Activated T-helper 17 cell treated with anti-CD3 and anti-CD28 coated beads, Interleukin-2, amount 50 U/mL, for 72 hours (primary cell): Measurements from ENCODE around the gene ST7. TPM values are rescaled to one million over a fixed set of nuclear protein-coding genes. Genes with fewer than 3 reads are reported as not detected.

Experiments used
- ATAC-seq: fragments of 150-1000 bp; cut with Tn5 transposase; replicated peaks from 2 replicates; pipeline ENCODE4 v1.10.0; 2021; ENCODE audit warnings: mild to moderate bottlenecking, moderate library complexity
- H3K27ac Mint-ChIP-seq: one replicate; pipeline ENCODE4 v1.8.0; 2022; ENCODE audit warnings: mixed read lengths
- H3K27me3 Mint-ChIP-seq: one replicate; pipeline ENCODE4 v1.8.0; 2022; ENCODE audit warnings: mixed read lengths
- H3K36me3 Mint-ChIP-seq: one replicate; pipeline ENCODE4 v1.8.0; 2022; ENCODE audit warnings: low read depth, mild to moderate bottlenecking, mixed read lengths
- H3K4me1 Mint-ChIP-seq: one replicate; pipeline ENCODE4 v1.8.0; 2022; ENCODE audit warnings: mixed read lengths
- H3K4me3 Mint-ChIP-seq: one replicate; pipeline ENCODE4 v1.8.0; 2022; ENCODE audit warnings: mild to moderate bottlenecking, mixed read lengths
- H3K9me3 Mint-ChIP-seq: one replicate; pipeline ENCODE4 v1.8.0; 2022; ENCODE audit warnings: mixed read lengths
- total RNA-seq, 2 donors: library from RNA; stranded (reverse); gene quantifications; one replicate each; pipeline ENCODE4 v1.2.3, GENCODE V29; 2022

Gene ST7
- total RNA-seq, 2 donors from 2014 or later, result 12.5 to 14.4 TPM

DNA sequence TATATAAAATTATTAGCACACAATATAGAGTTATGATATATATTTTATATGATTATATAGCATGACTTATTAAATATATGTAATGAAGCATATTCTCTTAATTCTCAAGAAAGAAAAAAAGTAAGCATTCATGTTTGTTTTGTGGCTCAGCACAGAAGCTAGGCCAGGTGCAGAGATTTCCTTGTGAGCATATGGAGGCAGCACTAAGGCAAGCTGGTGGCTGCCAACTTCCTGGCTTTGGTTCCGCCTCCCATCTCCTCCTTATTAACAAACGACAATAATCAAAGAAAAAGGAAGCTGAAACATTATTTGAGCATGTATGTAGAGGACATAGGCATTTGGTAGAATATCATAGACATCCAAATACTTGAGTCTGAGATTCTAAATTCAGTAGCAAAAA is 130.3 kb downstream of the ST7 start:
- Mint-ChIP-seq H3K27ac (no peak overlapping the region), H3K36me3 (no peaks in the 10 kb centered on the region), H3K4me1 (peaks cover 8% of the 10 kb centered on the region), H3K9me3 (no peaks in the 10 kb centered on the region), H3K27me3 (no peaks in the 10 kb centered on the region), H3K4me3 (no peak overlapping the region)
- no peak for ATAC-seq

DNA sequence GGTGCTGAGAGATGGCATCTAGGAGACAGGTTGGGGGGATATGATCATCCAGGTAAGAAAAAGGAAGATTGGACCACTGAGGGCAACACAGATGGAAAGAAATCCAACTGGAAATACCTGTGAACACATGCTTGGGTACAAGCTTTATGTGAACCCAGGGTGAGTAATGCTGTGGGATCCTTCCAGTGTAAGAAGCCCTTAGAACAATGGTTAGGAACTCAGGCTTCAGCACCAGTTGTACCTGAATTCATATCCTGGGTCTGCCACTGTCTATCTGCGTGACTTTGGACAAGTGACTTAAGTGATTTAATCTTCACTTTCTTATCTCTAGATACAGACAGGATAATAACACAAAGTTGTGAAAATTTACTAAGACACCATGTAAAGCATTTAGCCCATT is 131.0 kb downstream of the ST7 start:
- ATAC-seq, result no peak
- Mint-ChIP-seq H3K4me3 (no peak overlapping the region), H3K9me3 (no peaks in the 10 kb centered on the region), H3K36me3 (no peaks in the 10 kb centered on the region), H3K27ac (no peak overlapping the region), H3K4me1 (peaks cover 8% of the 10 kb centered on the region), H3K27me3 (no peaks in the 10 kb centered on the region)

DNA sequence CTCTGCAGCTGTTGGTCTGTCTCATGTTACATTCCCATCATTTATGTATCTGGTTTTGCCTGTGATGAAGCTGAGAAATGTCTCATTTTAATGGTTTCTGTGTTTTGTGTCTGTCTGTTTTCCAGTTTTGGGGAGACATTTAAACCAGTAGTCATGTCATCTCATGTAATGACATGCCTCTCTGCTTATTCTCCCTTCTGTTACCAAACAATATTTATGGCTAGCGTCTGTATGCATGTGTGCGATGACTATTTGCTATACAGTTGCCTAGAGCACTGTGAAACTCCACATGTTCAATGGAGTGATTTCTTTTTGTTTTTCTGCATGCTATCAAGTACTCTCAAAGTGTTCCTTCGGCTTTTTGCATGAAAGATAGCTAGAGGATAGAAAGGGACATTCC is 132.0 kb downstream of the ST7 start:
- H3K4me1 Mint-ChIP-seq, result peaks cover 8% of the 10 kb centered on the region

DNA sequence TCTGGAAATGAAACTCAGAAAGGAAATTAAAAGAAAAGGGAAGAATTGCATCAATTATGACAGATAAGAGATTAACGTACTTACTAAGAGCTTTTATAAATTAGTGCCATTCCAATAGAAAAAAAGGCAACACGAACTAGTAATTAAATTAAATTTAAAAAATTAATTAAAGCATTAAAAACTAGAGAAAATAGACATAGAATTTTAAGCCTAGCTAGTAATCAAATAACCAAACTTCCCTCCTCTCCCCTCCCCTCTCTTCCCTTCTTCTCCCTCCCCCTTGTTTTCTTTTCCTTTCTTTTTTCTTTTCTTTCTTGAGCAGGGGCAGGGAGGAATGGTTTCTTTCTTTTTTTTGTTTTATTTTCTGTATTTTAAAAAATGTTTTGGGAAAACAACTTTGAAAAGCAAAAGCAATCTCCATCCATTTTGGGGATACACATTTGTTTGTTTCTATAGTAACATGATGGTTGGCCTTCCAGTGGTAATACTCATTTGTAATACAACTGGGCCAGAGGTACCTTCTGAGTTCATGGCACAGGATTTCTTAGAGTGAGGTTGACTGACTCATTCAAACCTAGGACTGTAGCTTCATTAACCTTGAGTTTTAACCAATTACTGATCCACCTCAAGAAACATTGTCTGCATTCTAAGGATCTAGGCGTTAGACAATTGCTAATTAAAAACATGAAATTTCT is 132.6 kb downstream of the ST7 start:
- Mint-ChIP-seq H3K4me3 (no peak overlapping the region), H3K27me3 (no peaks in the 10 kb centered on the region), H3K27ac (no peak overlapping the region), H3K4me1 (peaks cover 8% of the 10 kb centered on the region), H3K36me3 (no peaks in the 10 kb centered on the region), H3K9me3 (no peaks in the 10 kb centered on the region)
- ATAC-seq, result peak; percentile 49

More for the DNA sequence above, 132.0 kb downstream of the ST7 start:
- no peaks in the 10 kb centered on the region for H3K27me3 Mint-ChIP-seq
- H3K9me3 Mint-ChIP-seq, result no peaks in the 10 kb centered on the region
- H3K4me3 Mint-ChIP-seq, result no peak overlapping the region
- no peaks in the 10 kb centered on the region for H3K36me3 Mint-ChIP-seq
- no peak overlapping the region for H3K27ac Mint-ChIP-seq
- no peak for ATAC-seq

DNA sequence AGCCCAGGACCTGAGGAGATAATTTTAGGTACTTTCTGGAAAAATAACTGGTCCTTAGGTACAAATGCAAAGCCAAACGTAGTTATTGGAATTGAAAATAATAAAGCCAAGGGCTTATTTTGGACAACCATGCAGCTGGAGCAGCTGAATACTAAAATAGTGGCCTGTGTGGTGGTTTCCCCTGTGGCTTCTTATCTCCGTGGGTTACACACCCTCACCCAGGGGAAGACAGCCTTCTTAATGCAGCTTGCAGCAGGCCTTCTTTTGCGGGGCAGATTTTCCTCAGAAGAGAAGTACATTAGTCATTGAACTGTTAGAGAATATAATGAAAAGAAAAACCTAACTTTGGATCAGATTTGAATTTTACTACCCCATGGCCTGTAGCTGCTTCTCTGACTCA is 133.5 kb downstream of the ST7 start:
- peaks cover 8% of the 10 kb centered on the region for H3K4me1 Mint-ChIP-seq
- H3K27ac Mint-ChIP-seq, result no peak overlapping the region
- H3K9me3 Mint-ChIP-seq, result no peaks in the 10 kb centered on the region
- H3K36me3 Mint-ChIP-seq, result no peaks in the 10 kb centered on the region
- ATAC-seq, result peak; percentile 28
- no peaks in the 10 kb centered on the region for H3K27me3 Mint-ChIP-seq
- no peak overlapping the region for H3K4me3 Mint-ChIP-seq

DNA sequence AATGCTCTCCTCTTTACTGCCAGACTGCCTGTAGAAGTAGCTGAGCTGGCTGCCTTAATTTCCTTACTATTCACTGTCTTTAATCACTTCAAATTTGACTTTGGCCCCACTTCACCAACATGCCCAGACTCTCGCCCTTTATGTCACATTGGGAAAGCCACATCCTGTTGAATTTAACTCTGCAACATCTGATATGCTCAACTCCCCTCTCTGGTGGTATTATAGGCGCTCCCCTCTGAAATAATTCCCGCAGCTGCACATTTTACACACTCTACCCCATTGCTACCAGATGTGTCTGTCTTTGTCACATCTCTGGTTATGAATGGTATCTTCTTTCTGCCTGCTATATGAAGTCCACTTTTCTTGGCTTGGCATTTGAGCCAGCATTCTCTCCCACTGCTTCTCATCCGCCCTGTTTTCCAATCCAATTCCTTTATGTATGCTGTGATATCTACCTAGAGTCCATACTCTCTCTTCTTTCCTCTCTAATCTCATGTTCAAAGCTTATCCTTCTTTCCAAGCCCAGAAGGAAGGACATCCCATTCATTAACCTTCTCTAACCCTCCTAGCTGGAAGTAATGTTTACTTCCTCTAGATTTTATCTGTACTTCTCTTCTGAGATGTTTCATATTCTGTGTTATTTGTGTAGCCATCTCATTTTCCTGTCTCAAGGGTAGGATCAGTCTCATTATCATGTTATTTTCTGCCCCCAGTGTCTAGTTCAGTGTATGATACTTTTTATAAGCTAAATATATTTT is 134.5 kb downstream of the ST7 start:
- ATAC-seq, result no peak
- Mint-ChIP-seq H3K9me3 (no peaks in the 10 kb centered on the region), H3K4me1 (peaks cover 8% of the 10 kb centered on the region), H3K27me3 (no peaks in the 10 kb centered on the region), H3K4me3 (no peak overlapping the region), H3K27ac (no peak overlapping the region), H3K36me3 (no peaks in the 10 kb centered on the region)

DNA sequence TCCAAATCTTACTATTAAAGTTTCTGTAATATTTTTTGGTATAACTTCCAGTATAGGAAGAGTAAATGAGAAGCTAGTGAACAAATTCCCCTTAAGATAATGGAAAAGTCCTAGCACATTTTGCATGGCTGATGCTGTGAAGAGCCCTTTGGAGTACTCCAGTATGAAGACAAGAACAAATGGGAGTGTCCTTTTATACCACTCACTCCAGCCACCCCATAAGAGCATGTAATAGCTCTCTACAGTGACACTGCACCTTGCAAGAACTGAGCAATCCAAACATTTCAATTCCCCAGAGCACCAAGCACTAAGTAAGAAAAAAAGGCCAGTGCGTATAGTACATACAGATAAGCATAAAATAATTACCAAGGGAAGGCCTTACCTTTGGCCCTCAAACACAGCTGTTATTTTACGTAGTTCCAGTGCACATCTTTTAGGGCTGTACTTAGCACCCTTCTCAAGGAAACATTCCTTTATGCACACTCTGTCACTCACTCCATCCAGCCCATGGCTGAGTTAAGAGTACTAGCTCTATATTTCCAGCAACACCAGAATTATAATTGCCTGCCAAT is 135.4 kb downstream of the ST7 start:
- no peaks in the 10 kb centered on the region for H3K9me3 Mint-ChIP-seq

DNA sequence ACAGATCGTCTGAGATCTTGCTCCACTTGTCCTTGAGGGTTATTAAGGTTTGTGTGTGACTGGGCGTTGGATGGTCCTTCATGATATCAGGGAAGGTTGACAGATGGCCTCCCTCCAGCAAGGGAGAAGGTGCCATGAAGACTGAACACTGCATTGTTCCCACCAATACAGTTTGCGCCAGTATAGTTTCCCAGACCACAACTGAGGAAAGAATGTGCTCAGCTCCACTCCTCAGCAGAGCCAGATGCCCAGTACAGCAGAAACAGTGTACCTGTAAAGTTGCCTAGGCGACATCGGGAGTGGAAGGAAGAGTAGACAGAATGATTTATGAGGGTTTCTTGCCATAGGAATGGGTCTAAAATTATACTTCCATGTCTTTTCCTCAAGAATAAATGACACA is 137.5 kb downstream of the ST7 start:
- H3K27me3 Mint-ChIP-seq, result no peaks in the 10 kb centered on the region
- peaks cover 8% of the 10 kb centered on the region for H3K4me1 Mint-ChIP-seq
- no peaks in the 10 kb centered on the region for H3K36me3 Mint-ChIP-seq
- no peaks in the 10 kb centered on the region for H3K9me3 Mint-ChIP-seq
- H3K27ac Mint-ChIP-seq, result no peak overlapping the region
- ATAC-seq, result no peak
- no peak overlapping the region for H3K4me3 Mint-ChIP-seq

More for the DNA sequence above, 135.4 kb downstream of the ST7 start:
- no peak for ATAC-seq
- H3K4me3 Mint-ChIP-seq, result no peak overlapping the region
- H3K36me3 Mint-ChIP-seq, result no peaks in the 10 kb centered on the region
- no peak overlapping the region for H3K27ac Mint-ChIP-seq
- no peaks in the 10 kb centered on the region for H3K27me3 Mint-ChIP-seq
- peaks cover 8% of the 10 kb centered on the region for H3K4me1 Mint-ChIP-seq

DNA sequence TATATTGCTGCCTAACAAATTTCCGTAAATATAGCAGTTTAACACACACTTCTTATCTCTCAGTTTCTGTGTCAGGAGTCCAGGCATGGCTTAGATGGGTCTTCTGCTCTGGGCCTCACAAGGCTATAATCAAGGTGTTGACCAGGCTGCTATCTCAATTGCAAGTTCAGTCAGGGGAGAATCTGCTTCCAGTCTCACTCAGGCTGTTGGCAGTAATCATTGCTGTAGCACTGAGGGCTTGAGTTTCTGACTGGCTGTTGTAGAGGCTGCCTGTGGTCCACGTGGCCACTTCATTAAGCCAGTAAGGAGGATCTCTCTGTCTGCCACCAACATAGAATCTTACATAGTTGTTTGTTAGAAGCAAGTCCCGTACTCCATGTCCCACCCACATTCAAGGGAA is 138.4 kb downstream of the ST7 start:
- no peak for ATAC-seq
- Mint-ChIP-seq H3K9me3 (no peaks in the 10 kb centered on the region), H3K36me3 (no peaks in the 10 kb centered on the region), H3K4me3 (no peak overlapping the region), H3K4me1 (peaks cover 8% of the 10 kb centered on the region), H3K27ac (no peak overlapping the region), H3K27me3 (no peaks in the 10 kb centered on the region)

DNA sequence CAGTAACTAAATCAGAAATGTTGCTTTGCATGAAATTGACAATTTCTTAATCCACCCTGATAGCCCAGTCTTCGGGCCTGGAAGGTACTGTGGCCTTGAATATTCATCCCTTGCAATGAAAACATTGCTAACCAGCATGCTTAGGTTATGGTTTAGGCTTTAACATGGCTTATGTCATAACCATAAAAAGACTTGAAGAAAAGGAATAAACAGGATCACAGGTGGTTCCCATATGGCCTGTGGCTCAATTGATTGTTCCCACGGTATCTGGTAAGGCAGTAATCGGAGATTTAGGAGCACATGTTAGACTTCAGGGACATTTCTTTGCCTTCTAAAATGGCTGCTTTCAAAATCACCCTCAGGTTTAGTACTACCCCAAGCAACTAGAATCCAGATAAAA is 139.5 kb downstream of the ST7 start:
- ATAC-seq, result no peak
- Mint-ChIP-seq H3K4me3 (no peak overlapping the region), H3K4me1 (peaks cover 5% of the 10 kb centered on the region), H3K27me3 (no peaks in the 10 kb centered on the region), H3K27ac (no peak overlapping the region), H3K36me3 (no peaks in the 10 kb centered on the region), H3K9me3 (no peaks in the 10 kb centered on the region)

DNA sequence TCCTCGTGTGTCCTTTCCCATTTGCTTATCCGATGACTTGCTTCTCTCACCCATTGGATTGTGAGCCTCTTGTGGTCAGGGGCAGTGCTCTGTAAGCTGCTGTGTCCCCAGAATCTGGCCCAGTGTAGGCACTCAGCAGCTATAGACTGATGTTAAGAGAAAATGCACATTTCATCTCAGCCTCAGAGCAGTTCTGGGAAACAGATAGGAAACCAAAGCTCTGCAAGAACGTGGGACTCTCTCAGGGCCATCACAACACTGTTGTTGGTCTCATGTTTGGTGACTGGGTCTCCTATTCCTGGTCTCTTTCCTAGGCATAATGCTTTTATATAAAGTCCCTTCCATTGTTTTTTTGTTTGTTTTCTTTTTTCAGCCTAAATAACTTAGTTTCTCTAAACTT is 141.2 kb downstream of the ST7 start:
- H3K4me1 Mint-ChIP-seq, result peaks cover 4% of the 10 kb centered on the region

DNA sequence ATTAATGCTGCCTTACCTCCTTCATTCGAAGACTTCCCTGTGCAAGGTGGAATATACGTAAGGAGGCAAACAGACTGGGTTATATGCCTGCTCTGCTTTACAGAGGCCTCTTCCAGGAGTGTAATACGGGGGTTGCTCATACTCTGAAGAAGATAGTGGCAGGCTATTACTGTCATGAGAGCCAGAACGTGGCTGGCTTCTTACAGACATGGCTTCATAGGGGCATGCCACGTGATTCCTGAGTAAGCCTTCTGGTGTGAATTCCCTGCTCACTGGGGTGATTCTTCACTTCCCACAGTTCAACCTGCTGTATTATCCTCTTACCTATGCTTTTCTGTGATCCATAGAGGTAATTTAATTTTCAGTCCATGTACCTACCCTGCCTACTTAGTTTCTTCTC is 141.8 kb downstream of the ST7 start:
- Mint-ChIP-seq H3K4me1 (peaks cover 4% of the 10 kb centered on the region), H3K9me3 (no peaks in the 10 kb centered on the region), H3K27me3 (no peaks in the 10 kb centered on the region)

More for the DNA sequence above, 141.2 kb downstream of the ST7 start:
- Mint-ChIP-seq H3K27ac (no peak overlapping the region), H3K9me3 (no peaks in the 10 kb centered on the region), H3K27me3 (no peaks in the 10 kb centered on the region), H3K4me3 (no peak overlapping the region), H3K36me3 (no peaks in the 10 kb centered on the region)
- no peak for ATAC-seq

DNA sequence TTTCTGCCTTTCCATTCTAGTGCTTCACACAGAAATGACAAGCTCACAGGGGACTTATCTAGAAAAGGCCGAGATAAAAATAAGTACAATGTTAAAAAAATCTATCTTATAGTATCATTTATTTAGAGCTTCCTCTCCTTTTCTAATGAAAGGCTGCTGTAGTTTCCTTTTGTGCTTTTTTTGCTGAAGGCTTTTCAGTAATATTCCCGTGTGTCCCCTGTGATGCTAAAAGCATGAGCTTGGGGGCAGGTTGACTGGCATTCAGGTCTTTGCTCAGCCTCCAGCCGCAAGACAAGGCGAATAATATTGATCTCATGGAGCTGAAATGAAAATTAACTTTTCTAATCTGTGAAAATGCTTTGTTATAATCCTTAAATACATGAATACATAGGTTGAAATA is 143.0 kb downstream of the ST7 start:
- H3K9me3 Mint-ChIP-seq, result no peaks in the 10 kb centered on the region
- H3K27ac Mint-ChIP-seq, result no peak overlapping the region
- H3K27me3 Mint-ChIP-seq, result no peaks in the 10 kb centered on the region
- H3K4me3 Mint-ChIP-seq, result no peak overlapping the region
- no peaks in the 10 kb centered on the region for H3K36me3 Mint-ChIP-seq
- ATAC-seq, result no peak
- H3K4me1 Mint-ChIP-seq, result peaks cover 4% of the 10 kb centered on the region

More for the DNA sequence above, 141.8 kb downstream of the ST7 start:
- no peak overlapping the region for H3K27ac Mint-ChIP-seq
- H3K36me3 Mint-ChIP-seq, result no peaks in the 10 kb centered on the region
- ATAC-seq, result no peak
- H3K4me3 Mint-ChIP-seq, result no peak overlapping the region

DNA sequence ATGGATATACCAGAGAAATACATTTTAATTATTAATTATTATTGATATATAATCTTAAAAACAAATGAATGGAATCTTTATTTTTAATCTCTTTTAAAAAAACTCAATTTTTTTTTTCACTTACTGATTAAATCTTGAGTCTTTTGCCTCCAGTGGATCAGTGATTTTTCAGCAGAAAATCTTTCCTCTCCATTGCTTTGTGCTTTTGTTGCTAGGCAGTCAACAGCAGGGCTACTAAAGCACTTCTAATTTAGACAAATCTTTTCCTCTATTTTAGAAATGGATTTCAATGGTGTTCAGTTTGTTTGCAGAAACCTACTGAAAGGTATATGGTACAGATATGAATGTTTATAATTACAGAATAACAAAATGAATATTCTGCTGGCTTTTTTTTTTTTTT is 143.6 kb downstream of the ST7 start:
- Mint-ChIP-seq H3K4me3 (no peak overlapping the region), H3K9me3 (no peaks in the 10 kb centered on the region), H3K4me1 (peaks cover 4% of the 10 kb centered on the region), H3K36me3 (no peaks in the 10 kb centered on the region), H3K27me3 (no peaks in the 10 kb centered on the region), H3K27ac (no peak overlapping the region)
- no peak for ATAC-seq

DNA sequence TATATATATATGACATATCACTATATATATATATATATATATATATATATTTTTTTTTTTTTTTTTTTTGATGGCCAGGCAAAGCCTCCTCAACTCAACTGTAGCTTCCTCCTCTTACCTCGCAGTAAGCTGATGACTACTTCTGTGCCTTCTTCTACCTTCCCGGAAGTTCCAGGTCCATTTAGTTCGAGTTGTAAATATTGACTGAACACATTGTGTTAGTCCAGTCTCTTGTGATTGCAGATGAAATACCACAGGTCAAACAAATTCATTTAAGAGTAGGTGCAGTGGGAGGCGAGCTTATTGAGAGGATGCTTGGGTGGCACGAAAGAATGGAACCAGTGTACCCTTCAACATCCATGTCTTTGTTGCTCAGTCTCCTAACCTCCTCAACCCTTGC is 144.6 kb downstream of the ST7 start:
- Mint-ChIP-seq H3K4me3 (no peak overlapping the region), H3K27ac (no peak overlapping the region), H3K9me3 (no peaks in the 10 kb centered on the region), H3K36me3 (no peaks in the 10 kb centered on the region), H3K4me1 (peaks cover 4% of the 10 kb centered on the region), H3K27me3 (no peaks in the 10 kb centered on the region)
- no peak for ATAC-seq
